ENCODE results near the gene ELL2. TPM values are rescaled to one million over a fixed set of nuclear protein-coding genes. Genes with fewer than 3 reads are reported as not detected.
A peak's percentile ranks its signal among the peaks of the same experiment; 100 is the strongest.

The ELL2 gene
- total and polyA plus RNA-seq, 9 of the 15 experiments (the other 6 are each of a cell fraction or from before 2014, with no cell fraction given): 4.3 to 18.3 (median 14.5) TPM

DNA sequence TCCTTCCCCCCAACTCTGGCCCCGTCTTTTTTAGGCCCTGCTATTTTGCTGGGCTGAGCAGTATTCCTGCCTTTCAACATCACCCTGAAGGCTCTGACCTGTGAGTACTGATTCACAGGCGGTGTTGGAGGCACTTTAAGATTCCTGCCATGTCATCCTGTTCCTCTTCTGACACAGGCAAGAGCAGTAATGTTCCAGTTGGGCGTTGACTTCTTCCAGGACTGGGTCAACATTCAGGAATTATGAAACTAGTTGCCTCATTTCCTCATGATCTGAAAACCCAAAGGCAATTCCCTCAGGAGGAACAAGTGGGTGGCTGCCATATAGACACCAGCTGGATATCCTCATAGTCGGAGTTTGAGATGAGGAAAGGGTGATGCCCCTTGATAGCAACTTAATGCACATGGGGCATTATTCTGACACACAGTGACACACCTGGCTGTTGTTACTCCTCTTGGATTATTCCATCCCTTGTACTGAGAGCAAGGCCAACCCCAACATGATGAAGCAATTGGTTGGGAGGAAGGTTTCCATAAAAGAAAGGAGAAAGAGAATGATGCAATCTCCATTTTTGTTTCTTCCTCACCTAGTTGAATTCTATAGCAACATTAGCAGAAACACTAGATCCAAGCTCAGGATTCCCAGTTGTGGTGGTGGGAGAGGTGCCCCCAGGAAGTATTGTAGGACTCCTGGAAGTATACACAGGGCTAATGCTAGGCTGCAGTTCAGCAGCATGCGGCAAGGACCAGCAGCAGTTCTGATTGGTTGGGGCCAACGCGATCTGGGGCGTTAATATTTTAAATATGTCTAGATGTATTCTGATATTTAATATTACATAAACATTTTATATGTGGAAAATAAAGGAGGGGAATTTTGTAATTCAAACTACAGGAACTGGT lies 119.5 kb downstream of the ELL2 start (continued):
- TF ChIP-seq CEBPG (CRISPR knock-in tag; IDR thresholded peaks at IDR 0.05): no peak; the same call in 1 of the 2 replicates
- TF ChIP-seq CEBPG (tag; conservative IDR thresholded peaks at IDR 0.05 in 1 of 2, IDR thresholded peaks at IDR 0.05 in 1 of 2): peak; percentile 93 to 96
- TF ChIP-seq NR2C1 (IDR thresholded peaks at IDR 0.05): no peak
- 0 out of 2 replicates have a peak, but pooled peaks have one; percentile 8 for TF ChIP-seq NR2C1 (tag; IDR thresholded peaks at IDR 0.05)
- peak; percentile 85 for TF ChIP-seq ATF3 (IDR thresholded peaks at IDR 0.05)
- no peak for TF ChIP-seq ATF3 (CRISPR knock-in tag; conservative IDR thresholded peaks at IDR 0.05)
- TF ChIP-seq PPARD (CRISPR knock-in tag; IDR thresholded peaks at IDR 0.05): no peak
- TF ChIP-seq CEBPB (tag; IDR thresholded peaks at IDR 0.05): peak; percentile 88
- 0 out of 2 replicates have a peak, but pooled peaks have one; percentile 55 for TF ChIP-seq ZSCAN32 (CRISPR knock-in tag; IDR thresholded peaks at IDR 0.05)
- TF ChIP-seq, protein P1, sequence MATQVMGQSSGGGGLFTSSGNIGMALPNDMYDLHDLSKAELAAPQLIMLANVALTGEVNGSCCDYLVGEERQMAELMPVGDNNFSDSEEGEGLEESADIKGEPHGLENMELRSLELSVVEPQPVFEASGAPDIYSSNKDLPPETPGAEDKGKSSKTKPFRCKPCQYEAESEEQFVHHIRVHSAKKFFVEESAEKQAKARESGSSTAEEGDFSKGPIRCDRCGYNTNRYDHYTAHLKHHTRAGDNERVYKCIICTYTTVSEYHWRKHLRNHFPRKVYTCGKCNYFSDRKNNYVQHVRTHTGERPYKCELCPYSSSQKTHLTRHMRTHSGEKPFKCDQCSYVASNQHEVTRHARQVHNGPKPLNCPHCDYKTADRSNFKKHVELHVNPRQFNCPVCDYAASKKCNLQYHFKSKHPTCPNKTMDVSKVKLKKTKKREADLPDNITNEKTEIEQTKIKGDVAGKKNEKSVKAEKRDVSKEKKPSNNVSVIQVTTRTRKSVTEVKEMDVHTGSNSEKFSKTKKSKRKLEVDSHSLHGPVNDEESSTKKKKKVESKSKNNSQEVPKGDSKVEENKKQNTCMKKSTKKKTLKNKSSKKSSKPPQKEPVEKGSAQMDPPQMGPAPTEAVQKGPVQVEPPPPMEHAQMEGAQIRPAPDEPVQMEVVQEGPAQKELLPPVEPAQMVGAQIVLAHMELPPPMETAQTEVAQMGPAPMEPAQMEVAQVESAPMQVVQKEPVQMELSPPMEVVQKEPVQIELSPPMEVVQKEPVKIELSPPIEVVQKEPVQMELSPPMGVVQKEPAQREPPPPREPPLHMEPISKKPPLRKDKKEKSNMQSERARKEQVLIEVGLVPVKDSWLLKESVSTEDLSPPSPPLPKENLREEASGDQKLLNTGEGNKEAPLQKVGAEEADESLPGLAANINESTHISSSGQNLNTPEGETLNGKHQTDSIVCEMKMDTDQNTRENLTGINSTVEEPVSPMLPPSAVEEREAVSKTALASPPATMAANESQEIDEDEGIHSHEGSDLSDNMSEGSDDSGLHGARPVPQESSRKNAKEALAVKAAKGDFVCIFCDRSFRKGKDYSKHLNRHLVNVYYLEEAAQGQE (IDR thresholded peaks at IDR 0.05; ENCODE audit: borderline replicate concordance): no peak
- TF ChIP-seq, protein P1 (CRISPR knock-in tag; IDR thresholded peaks at IDR 0.05; ENCODE audit: low read depth): no peak
- no peak for TF ChIP-seq EZH2 (IDR thresholded peaks at IDR 0.05; ENCODE audit: borderline replicate concordance, low read depth, low read length)
- TF ChIP-seq C11orf30 (IDR thresholded peaks at IDR 0.05; ENCODE audit: low read depth): peak; percentile 72; the same call in 1 of the 2 replicates
- TF ChIP-seq IRF1 (CRISPR knock-in tag; IDR thresholded peaks at IDR 0.05; ENCODE audit: borderline replicate concordance): no peak
- TF ChIP-seq, protein P2, sequence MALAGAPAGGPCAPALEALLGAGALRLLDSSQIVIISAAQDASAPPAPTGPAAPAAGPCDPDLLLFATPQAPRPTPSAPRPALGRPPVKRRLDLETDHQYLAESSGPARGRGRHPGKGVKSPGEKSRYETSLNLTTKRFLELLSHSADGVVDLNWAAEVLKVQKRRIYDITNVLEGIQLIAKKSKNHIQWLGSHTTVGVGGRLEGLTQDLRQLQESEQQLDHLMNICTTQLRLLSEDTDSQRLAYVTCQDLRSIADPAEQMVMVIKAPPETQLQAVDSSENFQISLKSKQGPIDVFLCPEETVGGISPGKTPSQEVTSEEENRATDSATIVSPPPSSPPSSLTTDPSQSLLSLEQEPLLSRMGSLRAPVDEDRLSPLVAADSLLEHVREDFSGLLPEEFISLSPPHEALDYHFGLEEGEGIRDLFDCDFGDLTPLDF (CRISPR knock-in tag; IDR thresholded peaks at IDR 0.05): 0 out of 2 replicates have a peak, but pooled peaks have one; percentile 24
- TF ChIP-seq TAF9B (IDR thresholded peaks at IDR 0.05; ENCODE audit: partially characterized antibody): no peak

All from K562 (cell line).